ENCODE data around the gene HOXB7.
A peak's percentile ranks its signal among the peaks of the same experiment; 100 is the strongest.

Gene HOXB7

DNA sequence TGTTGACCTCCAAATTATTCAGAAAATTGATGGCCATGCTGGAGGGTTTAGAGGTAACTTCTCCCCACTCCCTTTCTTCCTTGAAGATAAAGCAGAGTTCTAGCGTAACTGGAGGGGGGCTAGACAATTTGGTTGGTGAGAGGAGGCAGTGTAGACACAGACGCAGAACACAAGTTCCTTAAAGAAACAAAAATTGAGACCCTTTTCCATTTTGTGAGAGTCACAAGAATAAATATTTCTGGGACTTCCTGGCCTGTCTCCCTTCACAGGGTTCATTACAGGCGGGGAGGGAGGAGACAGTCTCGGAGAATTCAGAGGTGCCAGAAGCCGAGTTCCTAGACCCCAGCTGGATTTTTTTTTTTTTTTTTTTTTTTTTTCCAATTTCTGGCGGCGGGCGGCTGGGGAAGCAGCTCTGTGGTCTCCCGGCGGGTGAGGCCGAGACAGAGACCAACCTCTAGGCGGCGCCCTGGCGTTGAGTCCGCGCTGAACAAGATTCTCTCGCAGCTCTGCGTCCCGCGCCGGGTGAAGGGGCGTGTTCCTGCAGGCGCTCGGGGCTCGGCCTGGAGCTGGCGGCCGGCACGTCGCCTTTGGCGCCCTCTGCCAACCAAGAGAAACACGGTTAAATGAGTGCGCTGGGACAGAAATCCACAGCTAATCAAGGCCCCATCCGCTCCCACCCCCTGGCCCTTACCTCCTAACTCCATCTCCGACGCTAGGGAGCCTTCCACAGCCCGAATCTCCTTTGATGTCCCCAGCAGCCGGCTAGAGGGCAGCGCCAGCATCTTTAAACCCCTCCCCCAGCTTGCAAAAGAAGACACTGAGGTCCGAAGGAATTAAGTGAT is 25.6 kb upstream of the HOXB7 start:
- peak; percentile 64 to 83 for DNase-seq (ENCODE audit: low read depth in 2 of 2)

DNA sequence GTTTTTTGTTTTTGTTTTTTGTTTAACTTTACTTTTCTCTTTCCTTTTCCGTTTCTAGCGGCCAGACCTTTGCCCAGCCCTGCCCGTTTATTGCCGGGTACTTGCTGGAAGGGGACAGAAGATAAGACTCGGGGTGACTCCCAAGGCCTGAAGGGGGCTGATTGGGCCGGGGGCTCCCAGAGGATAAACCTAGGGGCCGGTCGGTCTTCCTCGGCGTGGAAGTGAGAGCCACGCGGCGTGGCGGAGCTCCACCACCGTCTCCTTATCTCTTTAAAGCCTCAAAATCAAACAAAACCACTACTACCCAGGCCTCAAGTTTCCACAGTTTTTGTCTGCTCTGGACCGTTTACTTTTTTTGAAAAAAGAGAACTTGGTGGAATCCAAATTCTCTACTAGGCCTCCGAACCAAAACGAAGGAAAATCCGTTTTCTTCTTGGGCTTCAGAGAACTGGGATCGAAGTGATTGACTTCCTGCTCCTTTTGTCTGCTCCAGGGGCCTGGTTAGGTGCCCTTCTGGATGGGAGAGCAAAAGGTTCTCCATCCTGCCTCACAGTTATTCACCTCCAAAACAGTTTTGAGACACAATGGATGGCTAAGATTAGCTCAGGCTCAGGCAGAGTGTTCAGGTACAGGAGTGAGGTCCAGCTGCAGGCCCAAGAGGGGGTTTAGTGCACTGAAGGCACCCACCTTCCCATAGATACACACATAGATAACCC is 23.8 kb upstream of the HOXB7 start:
- no peak for DNase-seq (ENCODE audit: low read depth in 2 of 2)

DNA sequence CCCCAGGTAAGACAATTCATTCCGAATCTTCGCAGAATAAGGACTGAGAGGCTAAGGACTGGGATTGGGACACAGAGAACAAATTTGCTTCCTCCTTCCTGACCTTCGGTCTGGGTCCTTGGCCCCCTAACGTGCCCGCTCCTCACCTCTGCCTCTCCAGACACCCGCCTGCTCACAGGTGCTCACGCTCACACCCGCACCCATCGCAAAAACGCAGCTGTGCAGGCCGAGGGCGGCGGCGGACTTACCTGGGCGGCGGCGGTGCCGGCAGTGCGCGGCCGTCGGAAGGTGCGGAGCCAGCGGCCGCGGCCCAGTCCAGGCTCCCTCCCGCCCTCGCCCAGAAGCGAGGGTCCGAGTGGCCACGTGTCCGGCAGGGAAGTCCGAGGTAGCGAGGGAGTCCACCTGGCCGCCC is 22.5 kb upstream of the HOXB7 start:
- DNase-seq (ENCODE audit: low read depth in 2 of 2): no peak

DNA sequence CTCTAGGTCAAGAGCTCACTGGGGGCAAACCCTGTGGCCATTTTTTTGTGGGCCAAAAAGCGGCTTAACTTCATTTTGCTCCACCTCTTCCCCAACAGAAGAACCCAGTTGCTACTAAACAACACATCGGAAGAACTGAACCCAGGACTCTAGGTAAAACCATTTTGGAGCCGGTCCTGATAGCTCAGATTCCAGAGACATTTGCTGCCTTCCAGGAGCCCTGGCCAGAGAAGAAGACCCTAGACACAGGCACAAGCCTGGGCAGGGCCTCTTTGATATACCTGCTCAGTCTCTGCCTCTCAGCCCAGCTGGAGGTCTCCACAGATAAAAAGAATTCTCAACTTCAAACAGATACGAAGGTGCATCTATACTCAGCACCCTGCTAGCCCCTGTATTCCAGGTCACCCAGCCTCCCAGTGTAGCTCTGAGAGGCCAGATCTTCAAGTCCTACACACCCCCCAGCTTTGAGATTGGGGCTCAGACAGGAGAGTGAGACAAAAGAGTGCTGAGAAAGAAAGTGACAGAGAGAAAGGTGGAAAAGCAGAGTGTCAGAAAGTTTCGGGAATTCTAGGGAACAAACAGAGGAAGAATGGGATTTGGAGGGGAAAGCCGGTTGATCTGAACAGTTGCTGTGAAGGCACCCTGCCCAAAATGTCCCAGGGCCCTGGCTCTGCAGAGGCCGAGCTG is 21.9 kb upstream of the HOXB7 start:
- no peak for DNase-seq (ENCODE audit: low read depth in 2 of 2)

DNA sequence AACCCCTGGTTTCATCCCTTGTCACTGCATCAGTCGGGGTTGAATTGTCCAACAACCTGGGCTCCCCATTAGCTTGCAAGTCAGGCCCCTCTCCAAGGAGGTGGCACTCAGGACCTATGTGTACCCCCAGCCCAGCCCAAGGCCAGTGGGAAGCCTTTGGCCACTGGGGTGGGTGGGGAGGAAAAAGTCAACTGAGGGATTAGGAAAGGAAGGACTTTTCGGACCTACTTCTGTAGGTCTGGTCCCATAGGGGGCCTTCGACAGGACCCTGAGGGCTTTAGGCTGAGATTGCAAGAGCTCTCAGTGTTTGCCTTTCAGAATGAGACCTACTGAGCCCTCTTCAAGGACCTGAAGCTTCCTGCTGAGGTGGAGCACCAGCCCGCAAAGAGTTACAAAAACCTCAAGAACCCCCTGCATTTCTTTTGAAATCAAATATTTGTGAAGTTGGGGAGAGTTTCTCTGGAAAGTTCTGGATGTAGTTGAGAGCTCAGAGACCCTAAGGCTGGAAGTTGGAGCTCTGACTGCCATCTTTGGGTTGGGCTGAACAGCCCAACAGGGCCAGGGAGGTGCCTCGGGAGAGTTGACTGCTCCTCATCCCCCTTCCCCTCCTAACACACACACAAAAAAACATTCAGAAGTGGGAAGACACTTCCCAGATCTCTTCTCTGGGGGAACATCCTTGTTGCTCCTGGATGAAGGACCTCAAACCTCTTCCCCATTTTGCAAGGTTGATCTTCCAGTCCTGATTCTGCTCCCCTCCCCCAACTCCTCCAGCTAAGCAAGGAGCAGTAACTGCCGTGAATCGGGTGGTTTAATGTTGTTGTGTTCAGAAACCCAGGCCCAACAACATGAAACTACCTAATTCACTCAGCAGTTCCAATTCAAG is 21.1 kb upstream of the HOXB7 start:
- no peak for DNase-seq (ENCODE audit: low read depth in 2 of 2)

DNA sequence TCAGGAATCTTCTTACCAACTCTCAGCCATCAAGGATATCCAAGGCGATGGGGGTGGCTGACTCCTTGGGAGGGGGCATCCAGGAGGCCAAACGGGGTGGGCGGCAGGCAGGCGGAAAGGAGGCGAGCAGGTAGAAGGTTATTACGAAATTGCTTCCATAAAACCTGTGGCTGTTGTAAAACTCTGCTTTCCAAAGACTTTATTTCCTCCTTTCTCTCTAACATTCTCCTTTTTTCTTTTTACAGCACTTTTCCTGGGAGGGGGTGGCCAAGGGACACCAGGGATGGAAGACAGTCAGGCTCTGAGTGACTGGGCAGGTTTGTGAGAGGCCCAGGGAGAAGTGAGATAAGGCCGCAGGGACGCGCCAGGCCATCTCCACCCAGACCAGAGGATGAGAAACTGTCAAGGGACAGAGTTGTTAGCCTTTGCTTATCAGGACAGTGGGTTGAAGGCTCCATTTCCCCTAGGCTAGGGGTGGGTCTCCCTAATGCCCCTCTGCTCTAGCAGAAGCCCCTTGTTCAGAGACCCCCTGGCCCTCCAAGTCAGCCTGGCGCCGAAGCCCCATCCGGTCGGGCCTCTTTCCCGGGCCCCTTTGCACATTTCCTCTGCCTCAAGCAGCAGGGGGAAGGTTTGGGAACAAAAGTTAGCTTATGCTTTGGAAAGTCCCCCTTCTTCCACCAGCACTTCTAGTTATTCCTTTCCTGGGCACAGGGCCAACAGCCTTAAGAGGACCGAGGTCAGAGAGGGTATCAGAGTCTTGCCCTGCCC is 20.3 kb upstream of the HOXB7 start:
- DNase-seq (ENCODE audit: low read depth in 2 of 2): no peak

DNA sequence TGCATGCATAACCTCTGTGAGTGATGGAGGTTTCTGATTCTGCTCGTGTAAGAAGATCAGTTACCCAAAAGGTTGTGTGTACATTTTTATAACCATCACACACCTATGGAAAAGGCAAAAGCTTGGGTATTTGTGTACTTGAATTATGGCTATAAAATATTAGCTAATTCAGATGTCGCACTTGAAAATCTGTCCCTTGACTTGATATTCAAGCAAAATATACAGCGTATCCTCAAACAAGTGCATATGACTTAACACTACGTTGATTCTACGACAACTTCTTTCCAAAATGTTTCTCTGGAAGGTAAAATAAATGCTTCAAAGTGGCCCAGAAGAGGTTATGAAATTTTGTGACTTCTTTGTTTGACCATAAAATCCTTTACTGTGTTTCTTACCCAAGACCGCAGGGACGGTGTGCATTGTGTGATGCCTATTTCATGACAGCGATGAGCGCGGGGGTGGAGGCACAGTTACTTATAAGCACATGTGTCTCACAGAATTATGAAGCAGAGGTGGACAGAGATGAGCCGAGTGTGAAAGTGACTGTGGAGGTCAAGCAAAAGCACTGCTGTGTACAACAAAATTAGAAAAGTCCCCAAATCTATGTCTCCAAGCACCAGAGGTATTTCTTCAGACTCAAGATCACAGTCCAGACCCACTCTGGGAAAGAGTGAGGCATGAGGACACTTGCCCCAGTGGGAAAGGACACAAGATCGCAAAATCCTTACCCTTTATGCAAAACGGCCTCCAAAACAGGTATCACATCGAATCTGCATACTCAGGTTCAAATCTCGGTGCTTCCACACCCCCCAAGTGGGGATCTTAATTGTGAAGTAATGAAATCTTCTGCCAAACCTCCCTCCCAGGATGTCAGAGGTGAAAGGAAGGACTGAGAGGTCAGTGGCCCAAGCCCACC is 19.4 kb upstream of the HOXB7 start:
- DNase-seq (ENCODE audit: low read depth in 2 of 2): no peak

DNA sequence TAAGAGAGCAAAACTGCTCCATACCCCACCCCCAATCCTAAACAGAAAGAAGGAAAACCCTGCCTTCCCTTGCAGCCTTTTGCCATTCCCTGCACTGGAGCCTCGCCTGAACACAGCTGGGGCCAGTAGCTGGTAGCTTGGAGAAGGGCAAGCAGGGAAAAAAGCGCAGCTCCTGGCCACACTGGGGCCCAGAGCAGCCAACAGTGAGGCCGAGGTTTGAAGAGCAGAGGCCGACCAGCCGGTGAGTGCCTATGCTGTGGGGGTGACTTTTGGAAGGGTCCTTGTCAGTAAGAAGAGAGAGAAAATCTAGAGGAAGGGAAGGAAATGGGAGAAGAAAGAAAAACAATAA is 18.6 kb upstream of the HOXB7 start:
- DNase-seq (ENCODE audit: low read depth in 2 of 2): no peak

DNA sequence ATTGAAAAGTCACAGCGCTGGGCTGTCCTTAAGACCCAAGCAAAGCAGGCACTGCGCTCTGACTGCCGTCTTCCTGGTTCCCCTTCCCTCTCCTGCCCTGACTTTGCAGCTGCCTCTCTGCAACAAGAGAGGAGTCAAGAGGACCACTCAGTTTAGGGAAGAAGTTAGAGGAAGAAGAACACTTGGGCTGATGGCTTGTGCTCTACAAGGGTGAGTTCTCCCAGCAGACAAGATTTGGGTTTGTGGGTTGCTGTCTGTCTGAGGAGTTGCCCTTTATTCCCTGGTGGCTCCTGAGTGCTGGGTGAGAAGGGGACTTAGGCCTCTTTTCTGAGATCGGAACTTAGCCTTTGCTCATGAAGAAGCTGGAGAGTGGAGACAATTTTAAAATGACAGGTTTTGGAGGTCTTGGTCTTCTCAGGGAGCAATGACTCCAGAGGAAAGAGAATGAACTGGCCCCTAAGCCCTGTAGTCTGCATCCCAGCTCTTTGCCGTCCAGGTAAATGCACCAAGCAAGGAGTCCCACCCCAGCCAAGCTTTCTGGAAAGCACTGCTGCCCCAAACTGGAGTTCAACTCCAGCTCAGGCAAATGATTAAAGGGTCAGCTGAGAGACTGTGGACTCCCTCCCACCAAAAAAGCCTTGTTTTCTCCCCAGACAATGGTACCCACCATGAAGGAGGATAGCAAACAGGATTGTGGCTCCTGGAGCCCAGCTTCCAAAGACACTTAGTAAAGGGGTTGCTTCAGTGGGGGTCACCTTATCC is 18.0 kb upstream of the HOXB7 start:
- DNase-seq (ENCODE audit: low read depth in 2 of 2): no peak

DNA sequence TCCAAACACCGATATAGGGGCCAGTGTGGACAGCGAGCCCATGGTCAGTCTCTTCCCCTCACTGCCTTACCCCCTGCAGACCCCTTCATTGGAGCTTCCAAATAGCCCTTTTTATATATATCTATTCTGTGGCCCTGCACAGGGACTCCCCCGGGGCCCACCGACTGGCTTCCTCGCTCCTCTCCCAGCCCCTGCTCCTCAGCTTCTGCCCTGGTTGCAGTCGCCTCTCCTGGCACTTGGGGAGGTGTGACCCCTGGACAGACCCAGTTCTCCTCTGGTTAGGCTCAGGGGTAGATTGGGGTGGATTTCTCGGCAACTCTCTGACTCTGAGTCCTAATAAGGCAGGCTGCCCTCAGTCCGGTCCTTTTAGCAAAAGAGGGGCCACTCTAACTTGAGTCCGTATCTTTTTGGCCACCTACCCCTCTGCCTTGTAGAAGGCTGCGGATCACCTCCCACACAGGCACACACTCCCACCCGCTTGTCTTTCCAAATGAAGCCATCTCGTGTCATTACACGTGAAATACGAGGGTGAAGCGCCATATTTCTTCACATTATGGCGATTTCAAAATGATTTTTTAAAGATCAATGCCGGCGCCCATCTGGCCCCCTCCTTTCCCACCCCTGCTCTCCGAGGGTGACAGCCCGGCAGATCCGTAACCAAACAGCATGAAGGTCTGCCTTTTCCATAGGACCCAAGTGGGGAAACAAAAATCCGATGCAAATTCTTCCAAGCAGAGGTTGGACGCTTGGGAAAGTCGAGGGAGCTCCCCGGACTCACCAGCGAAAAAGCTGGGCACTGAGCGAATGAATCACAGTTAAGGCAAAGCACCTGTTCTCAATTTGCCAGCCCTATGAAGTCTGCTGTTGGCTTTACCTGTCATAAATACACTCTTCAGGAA is 17.1 kb upstream of the HOXB7 start:
- DNase-seq (ENCODE audit: low read depth in 2 of 2): no peak

DNA sequence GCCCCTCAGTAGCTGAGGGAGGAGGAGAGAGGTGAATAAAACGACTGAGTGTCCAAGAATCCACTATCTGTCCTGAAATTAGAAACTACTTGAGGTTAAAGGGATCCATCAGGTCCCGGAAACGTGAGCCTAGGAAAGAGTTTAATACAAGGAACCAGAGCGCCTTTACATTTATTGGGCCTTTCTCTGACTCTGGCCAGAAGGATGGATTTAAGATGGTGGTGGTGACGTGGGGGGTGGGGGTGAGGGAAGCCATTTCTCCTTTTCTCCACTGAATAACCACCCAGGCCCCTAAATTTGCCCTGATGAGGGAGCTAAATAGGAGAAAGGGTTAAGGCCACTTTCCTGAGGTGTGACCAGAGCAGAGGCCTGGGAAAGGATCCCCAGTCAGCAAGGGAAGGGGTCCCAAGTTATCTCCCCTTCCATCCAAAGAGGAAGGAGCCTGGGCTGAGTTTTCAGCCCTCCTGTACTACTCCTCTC is 16.3 kb upstream of the HOXB7 start:
- no peak for DNase-seq (ENCODE audit: low read depth in 2 of 2)

DNA sequence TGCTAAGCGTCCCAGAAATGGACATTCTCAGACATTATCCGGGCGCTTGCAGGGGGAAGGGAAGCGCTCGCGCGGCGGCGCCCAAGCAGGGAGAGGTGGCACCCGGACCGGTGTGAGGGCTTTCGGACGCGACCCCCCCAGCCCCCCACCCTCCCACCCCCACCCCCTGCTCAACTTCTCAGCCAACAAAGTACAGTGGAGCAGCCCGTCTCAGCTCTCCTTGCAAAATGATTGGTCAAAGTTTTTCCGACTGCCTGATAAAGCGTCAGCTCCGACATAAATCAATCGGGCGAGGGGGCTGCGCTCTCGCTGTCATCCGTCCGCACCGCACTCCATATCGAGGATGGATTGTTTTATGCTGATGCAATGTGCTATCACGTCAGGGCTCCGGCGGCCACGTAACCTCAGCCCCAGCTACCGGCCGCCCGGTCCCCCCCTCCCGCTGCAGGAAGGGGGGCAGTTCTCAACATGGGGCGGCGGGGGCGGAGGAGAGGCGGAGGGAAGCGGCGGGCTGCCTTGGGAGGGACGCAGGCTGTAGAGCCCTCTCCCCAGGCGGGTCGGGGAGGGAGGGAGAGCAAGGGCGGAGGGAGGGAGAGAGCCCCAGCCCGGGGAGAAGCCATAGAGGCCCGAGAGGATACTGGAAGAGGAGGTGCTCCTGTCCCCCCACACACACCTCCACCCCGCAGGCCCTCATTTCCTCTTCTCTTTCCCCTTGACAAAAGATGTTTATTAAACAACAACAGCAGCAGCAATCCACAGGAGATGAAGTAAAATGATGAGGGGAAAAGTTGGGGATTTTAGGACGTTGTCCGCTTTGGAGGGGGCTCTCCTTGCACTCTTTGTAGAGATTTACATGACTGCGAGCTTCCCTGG is 15.7 kb upstream of the HOXB7 start, which contains the start of gene HOXB9:
Gene HOXB9, minus strand, starts transcription at position 114 of the 873 bp plus-strand sequence. Its CDS starts 89 bp downstream, at position 25.
- no peak for DNase-seq (ENCODE audit: low read depth in 2 of 2)

DNA sequence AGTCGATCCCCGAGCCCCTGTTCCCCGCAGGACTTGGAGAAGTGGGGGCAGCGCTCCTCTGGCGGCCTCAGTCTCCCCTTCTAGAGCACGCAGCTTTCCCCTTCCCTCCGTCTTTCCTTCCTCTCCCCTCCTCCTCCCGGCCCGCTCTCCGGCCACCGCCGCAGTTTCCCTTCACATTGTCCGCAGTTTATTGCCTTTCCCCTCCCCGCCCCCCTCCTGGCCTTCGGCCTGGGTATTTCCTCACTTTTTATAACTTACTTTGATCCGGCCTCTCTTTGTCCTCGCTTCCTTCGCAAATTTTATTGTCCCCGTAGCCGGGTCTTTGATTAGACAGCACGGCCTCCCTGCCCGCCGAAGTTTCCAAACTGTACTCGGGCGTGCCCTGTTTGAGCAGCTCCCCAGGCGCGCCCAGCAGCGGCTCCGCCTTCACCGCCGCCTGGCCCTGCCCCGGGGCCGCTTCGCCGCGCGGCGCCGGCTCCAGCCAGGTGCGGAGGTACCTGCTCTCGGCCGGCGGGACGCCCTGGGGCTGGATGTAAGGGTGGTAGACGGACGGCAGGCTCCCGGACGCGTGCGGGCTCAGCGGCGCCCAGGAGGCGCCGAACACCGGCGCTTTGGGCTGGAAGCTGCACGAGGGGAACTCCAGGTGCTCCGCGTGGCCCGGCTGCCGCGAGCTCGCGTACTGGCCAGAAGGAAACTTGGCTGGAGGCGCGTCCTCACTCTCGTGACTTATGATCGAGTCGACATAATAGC is 14.9 kb upstream of the HOXB7 start:
- DNase-seq (ENCODE audit: low read depth in 2 of 2): no peak

DNA sequence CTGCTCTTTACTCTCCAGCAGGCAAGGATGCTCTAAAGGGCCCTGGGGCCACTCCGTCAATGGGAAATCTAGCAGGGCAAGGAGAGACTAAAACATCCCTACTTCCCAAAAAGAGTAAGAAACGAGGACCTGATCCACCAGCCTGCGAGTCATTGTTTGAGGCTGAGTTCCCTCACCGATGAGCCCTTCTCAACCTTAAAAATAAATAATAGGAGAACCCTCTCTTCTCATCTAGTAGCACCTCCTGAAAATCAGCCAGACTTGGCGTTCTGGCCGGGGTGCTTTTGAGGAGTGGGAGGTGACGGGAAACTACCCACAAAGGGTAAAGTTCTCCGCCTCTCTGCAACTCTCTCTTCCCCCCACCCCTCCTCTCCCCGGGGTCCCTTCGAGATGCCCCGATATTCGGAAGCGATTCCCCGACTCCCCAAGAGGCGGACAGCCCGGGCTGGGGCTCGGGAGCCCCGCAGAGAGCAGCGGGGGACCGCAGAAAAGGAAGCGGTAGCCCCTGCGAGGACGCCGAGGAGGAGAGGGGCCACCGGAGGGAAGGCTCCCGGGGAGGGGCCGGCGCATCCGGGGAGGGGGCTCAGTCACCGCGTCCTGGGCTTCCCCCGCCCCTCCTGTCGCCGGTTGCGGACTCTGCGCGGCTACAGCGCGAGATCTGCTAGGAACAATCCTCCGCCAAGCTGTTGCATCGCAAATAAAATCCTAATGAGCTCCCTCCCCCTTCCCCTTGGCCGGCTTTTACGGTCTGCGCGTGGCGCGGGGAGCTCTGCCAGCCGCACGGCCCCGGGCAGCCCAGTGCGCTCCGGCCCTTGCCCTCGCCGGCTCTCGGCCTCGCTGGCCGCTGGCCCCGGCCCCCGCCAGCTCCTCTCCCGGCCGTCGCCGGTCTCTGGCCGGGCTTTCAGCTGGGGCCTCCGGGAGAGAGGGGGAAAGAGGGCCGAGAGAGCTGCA is 14.0 kb upstream of the HOXB7 start:
- no peak for DNase-seq (ENCODE audit: low read depth in 2 of 2)

DNA sequence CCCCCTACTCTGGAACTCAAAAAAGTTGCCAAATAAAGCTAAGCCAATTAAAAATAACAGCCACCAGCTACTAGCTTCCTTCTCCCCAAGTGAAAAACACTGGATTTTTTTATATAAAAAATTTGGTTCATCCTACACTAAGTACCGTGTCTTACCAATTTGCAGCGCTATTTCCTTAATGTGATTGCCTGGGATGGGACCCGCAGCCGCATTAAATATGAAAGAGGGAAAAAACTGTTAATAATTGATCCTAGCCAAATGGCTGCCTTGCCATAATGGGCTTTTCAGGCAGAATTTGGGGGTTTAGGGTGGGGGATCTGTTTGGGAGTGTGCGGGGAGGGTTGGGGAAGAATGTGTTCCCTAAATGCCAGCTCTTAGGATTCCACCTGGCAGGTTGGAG is 13.3 kb upstream of the HOXB7 start:
- DNase-seq (ENCODE audit: low read depth in 2 of 2): no peak

All from stimulated activated CD4-positive, alpha-beta T cell treated with anti-CD3 and anti-CD28 coated beads, Interleukin-15, amount 100 ng/mL, for 48 hours (primary cell).